ENCODE measurements around the gene ITIH4.

GRCh38 chr3:52872245-52872644 lies 41.8 kb upstream of the ITIH4 start:
- TF ChIP-seq CTCF (IDR thresholded peaks at IDR 0.05) (no peak), POLR2AphosphoS5 (IDR thresholded peaks at IDR 0.05) (no peak), POLR2A (IDR thresholded peaks at IDR 0.05) (no peak)
